GM21526 (cell line): ENCODE measurements around the gene CPEB1.

Experiments
- ATAC-seq: cut with Tn5 transposase; IDR thresholded peaks from one replicate; pipeline ENCODE4 v1.9.1; 2021; ENCODE audit warnings: moderate library complexity; ENCODE audit not compliant: unreplicated experiment, low FRiP score

CPEB1 gene

GRCh38 chr15:82647045-82647834 lies at the start of gene CPEB1:
CPEB1 (minus strand) TSS chr15:82647363; CDS start chr15:82628459, 18,904 bp downstream.
- no peak for ATAC-seq

GRCh38 chr15:82692171-82692570 lies 45.0 kb upstream of the CPEB1 start:
- ATAC-seq, result no peak

- ATAC-seq, result no peak
Observed at GRCh38 chr15:82689147-82689546, 42.0 kb upstream of the CPEB1 start.

GRCh38 chr15:82688691-82689090 lies 41.5 kb upstream of the CPEB1 start:
- ATAC-seq, result no peak

- no peak for ATAC-seq
Observed at GRCh38 chr15:82681371-82681770, 34.2 kb upstream of the CPEB1 start.

- peak; percentile 90 for ATAC-seq
Observed at GRCh38 chr15:82680200-82681102, 33.3 kb upstream of the CPEB1 start.

GRCh38 chr15:82679626-82680199 lies 32.5 kb upstream of the CPEB1 start:
- no peak for ATAC-seq

- no peak for ATAC-seq
Observed at GRCh38 chr15:82677720-82678323, 30.7 kb upstream of the CPEB1 start.

GRCh38 chr15:82674873-82675272 lies 27.7 kb upstream of the CPEB1 start:
- ATAC-seq, result no peak

GRCh38 chr15:82670699-82671098 lies 23.5 kb upstream of the CPEB1 start:
- ATAC-seq, result no peak

GRCh38 chr15:82666606-82667005 lies 19.4 kb upstream of the CPEB1 start:
- ATAC-seq, result no peak

- no peak for ATAC-seq
Observed at GRCh38 chr15:82664021-82664420, 16.9 kb upstream of the CPEB1 start.

- no peak for ATAC-seq
Observed at GRCh38 chr15:82663186-82663600, 16.0 kb upstream of the CPEB1 start.

GRCh38 chr15:82662641-82663040 lies 15.5 kb upstream of the CPEB1 start:
- no peak for ATAC-seq

GRCh38 chr15:82660378-82660777 lies 13.2 kb upstream of the CPEB1 start:
- no peak for ATAC-seq

GRCh38 chr15:82656641-82657266 lies 9.6 kb upstream of the CPEB1 start:
- ATAC-seq, result no peak

GRCh38 chr15:82655606-82656005 lies 8.4 kb upstream of the CPEB1 start:
- ATAC-seq, result no peak

GRCh38 chr15:82653483-82654168 lies 6.5 kb upstream of the CPEB1 start:
- no peak for ATAC-seq

GRCh38 chr15:82651708-82652107 lies 4.5 kb upstream of the CPEB1 start:
- no peak for ATAC-seq
